Stomach smooth muscle (tissue), 2 donors: ENCODE measurements around the gene USP34.
"Not testable (repeated sequence)": the region's sequence is repeated elsewhere in the genome, so short reads cannot be mapped to it uniquely, and the experiment has no call there.

ENCODE experiments used
- H3K27ac ChIP-seq: one replicate; pipeline ENCODE4 v1.7.0; 2013; ENCODE audit warnings: mild to moderate bottlenecking, low read length, inconsistent platforms
- H3K27me3 ChIP-seq, 2 donors: one replicate each; pipeline ENCODE4 v1.7.0; 2013; ENCODE audit warnings: low read length in 2 of 2; ENCODE audit not compliant: insufficient read depth in 2 of 2, control insufficient read depth in 1 of 2
- H3K36me3 ChIP-seq, 2 donors: one replicate each; pipeline ENCODE4 v1.7.0; 2013; ENCODE audit warnings: low read length in 2 of 2; ENCODE audit not compliant: control insufficient read depth in 2 of 2, insufficient read depth in 2 of 2
- H3K4me1 ChIP-seq: one replicate; pipeline ENCODE4 v1.7.0; 2013; ENCODE audit warnings: low read length; ENCODE audit not compliant: control insufficient read depth, insufficient read depth
- H3K4me3 ChIP-seq, 2 donors: one replicate each; pipeline ENCODE4 v1.7.0; 2013; ENCODE audit warnings: low read length in 2 of 2
- H3K9ac ChIP-seq, 2 donors: one replicate each; pipeline ENCODE4 v1.7.0; 2013; ENCODE audit warnings: low read length in 2 of 2, mild to moderate bottlenecking in 1 of 2
- H3K9me3 ChIP-seq, 2 donors: one replicate each; pipeline ENCODE4 v1.7.0; 2013; ENCODE audit warnings: low read length in 2 of 2; ENCODE audit not compliant: control insufficient read depth in 2 of 2
- donor health status: healthy.
- donor health status: Pancreatic carcinoma.

The USP34 gene

GRCh38 chr2:61476929-61477589 lies 6.2 kb upstream of the USP34 start:
- H3K4me1 ChIP-seq, H3K4me3 ChIP-seq, H3K9me3 ChIP-seq, H3K9ac ChIP-seq, H3K27ac ChIP-seq, H3K27me3 ChIP-seq: not testable (repeated sequence)
- H3K36me3 ChIP-seq = peaks cover 17 to 21% of the 10 kb centered on the region in 2 donors

DNA sequence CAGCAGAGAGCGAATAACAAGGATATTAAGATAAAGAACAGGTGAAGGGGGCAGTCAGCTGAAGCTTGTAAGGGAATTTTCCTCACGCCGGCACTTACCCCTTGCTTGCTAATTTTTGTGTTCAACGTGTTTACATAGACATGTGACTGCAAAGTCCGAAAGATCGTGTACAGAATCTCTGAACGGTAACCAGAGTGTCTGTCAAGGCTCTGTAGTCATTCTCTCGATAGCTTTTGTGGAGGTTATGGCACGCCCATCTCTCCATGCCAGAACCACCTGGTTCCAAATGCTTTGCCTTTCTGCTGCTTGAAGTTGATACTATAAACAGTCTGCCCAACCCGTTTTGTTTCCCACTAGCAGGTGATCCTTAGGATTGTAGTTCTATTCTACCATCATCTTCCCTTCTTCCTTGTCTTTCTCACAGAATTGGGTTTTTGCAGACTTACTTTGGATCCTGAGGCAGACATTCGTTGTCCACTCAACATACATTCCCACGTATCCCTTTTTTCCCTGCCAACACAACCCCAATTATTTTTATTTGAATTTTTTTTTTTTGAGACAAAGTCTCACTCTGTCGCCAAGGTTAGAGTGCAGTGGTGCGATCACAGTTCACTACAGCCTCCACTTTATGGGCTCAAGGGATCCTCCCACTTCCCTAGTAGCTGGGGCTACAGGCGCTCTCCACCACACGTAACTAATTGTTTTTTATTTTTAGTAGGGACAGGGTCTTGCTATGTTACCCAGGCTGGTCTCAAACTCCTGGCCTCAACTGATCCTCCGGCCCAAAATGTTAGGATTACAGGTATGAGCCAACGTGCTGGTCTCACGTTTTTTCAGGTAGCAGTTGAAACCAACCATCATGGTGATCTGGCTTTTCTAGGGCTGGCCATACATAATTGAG lies 1.3 kb upstream of the USP34 start:
- Histone ChIP-seq H3K36me3 (no peaks in the 10 kb centered on the region), H3K9ac (peak overlapping the region; percentile 92 to 98), H3K4me3 (peak overlapping the region; percentile 89 to 95), H3K27ac (peak overlapping the region; percentile 98), H3K4me1 (peaks cover 12% of the 10 kb centered on the region), H3K9me3 (no peaks in the 10 kb centered on the region), H3K27me3 (no peaks in the 10 kb centered on the region)

GRCh38 chr2:61470122-61470951 lies 550 bp downstream of the USP34 start:
- H3K9ac ChIP-seq = peak overlapping the region; percentile 89 to 92
- H3K36me3 ChIP-seq = no peaks in the 10 kb centered on the region
- peak overlapping the region; percentile 82 to 86 for H3K4me3 ChIP-seq
- peaks cover 12% of the 10 kb centered on the region for H3K4me1 ChIP-seq
- no peaks in the 10 kb centered on the region for H3K9me3 ChIP-seq
- no peaks in the 10 kb centered on the region for H3K27me3 ChIP-seq
- H3K27ac ChIP-seq = peak overlapping the region; percentile 76

DNA sequence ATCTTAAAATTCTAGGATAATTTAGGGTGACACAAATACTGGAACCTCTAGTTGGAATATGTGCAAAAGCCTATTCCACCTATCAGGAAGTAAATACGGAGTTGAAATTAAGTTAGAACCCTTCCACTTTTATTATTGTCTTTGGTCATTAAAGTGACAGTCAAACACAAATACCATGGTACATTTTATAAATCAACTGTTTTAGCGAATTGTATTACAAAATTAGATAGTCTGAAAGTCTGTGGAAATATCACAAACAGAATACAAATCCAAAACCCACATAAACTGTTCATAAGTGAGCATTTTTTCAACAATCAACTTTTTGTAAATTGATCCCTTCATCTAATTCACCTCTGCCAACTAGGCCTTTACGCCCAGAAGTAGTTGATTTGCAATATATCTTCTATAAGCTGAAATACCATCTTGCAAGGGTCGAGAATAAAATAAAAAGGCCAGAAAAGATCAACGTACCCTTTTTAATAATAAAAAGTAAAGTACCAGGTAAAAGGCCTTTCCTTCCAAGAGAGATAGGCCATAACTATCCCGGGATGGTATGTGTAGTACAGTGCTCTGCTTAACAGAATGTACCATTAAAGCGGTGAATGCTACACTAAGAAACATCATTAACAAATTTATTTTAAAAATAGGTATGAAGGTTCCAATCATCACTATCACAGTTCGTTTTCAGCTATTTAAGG lies 1.3 kb downstream of the USP34 start:
- Histone ChIP-seq H3K4me1 (peaks cover 12% of the 10 kb centered on the region), H3K9me3 (no peaks in the 10 kb centered on the region)

DNA sequence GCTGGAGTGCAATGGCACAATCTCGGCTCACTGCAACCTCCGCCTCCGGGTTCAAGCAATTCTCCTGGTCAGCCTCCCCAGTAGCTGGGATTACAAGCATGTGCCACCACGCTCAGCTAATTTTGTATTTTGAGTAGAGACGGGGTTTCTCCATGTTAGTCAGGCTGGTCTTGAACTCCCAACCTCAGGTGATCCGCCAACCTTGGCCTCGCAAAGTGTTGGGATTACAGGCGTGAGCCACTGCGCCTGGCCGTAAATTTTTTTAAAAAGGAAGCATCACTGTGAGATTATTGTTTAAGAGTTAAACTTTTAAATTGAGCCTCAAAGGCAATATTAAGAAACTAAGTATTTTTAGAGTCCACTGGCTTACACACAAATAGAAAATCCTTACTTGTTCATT lies 2.7 kb downstream of the USP34 start:
- not testable (repeated sequence) for H3K9ac ChIP-seq, H3K4me3 ChIP-seq, H3K27me3 ChIP-seq, H3K27ac ChIP-seq, H3K36me3 ChIP-seq, H3K9me3 ChIP-seq
- peaks cover 12% of the 10 kb centered on the region for H3K4me1 ChIP-seq

More for the DNA sequence above, 1.3 kb downstream of the USP34 start:
- Histone ChIP-seq H3K9ac (peak overlapping the region; percentile 89 to 92), H3K36me3 (no peaks in the 10 kb centered on the region), H3K27me3 (no peaks in the 10 kb centered on the region), H3K27ac (peak overlapping the region; percentile 76), H3K4me3 (peak overlapping the region; percentile 82 to 86)

DNA sequence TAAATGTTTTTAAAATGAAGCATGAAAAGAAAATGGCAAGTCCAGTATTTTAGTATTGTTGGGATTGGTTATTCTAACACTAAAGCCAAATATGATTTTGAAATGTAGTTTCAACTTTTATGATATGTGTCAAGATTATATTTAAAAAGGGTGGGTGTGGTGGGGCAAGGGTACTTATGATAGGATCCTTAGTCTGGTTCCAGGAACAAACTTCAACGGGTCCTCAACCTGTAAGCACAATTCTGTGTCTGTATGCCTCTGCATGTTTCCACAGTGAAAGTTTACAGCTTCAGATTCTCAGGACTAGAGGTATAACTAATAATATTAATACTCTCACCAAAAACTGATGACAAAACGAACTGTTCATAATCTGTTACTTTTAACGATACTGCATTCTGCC lies 5.8 kb downstream of the USP34 start:
- H3K9me3 ChIP-seq = no peaks in the 10 kb centered on the region
- H3K9ac ChIP-seq = no peak overlapping the region
- H3K36me3 ChIP-seq = no peaks in the 10 kb centered on the region
- no peaks in the 10 kb centered on the region for H3K27me3 ChIP-seq
- H3K4me1 ChIP-seq = peaks cover 12% of the 10 kb centered on the region
- no peak overlapping the region for H3K4me3 ChIP-seq
- no peak overlapping the region for H3K27ac ChIP-seq

- Histone ChIP-seq H3K4me1 (peaks cover 12% of the 10 kb centered on the region), H3K4me3 (no peak overlapping the region), H3K36me3 (no peaks in the 10 kb centered on the region), H3K27me3 (no peaks in the 10 kb centered on the region), H3K9ac (no peak overlapping the region), H3K9me3 (no peaks in the 10 kb centered on the region), H3K27ac (no peak overlapping the region)
These were observed 7.0 kb downstream of the USP34 start for GRCh38 chr2:61463769-61464475.

DNA sequence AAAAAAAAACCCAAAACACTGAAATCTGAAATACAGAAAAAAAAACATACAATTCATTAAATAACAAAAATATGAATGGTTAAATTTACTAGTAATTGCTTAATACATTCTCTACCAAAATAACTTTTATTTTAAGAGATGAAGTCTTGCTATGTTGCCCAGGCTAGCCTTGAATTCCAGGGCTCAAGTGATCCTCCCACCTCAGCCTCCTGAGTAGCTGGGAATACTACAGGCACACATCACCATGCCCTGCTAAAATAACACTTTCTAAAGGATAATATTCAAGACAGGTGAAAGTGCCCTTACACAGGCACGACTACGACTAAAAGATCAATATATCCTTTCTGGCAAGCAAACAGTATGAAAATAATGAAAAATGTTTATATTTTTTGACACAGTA lies 9.5 kb downstream of the USP34 start:
- H3K4me1 ChIP-seq = peaks cover 9% of the 10 kb centered on the region
- H3K4me3 ChIP-seq = no peak overlapping the region

GRCh38 chr2:61460163-61460562 lies 10.7 kb downstream of the USP34 start:
- Histone ChIP-seq H3K9ac (no peak overlapping the region), H3K36me3 (no peaks in the 10 kb centered on the region), H3K27ac (no peak overlapping the region), H3K27me3 (no peaks in the 10 kb centered on the region), H3K4me1 (peaks cover 9% of the 10 kb centered on the region), H3K4me3 (no peak overlapping the region), H3K9me3 (no peaks in the 10 kb centered on the region)

More for the DNA sequence above, 9.5 kb downstream of the USP34 start:
- no peaks in the 10 kb centered on the region for H3K9me3 ChIP-seq
- no peak overlapping the region for H3K27ac ChIP-seq
- no peaks in the 10 kb centered on the region for H3K36me3 ChIP-seq
- H3K27me3 ChIP-seq = no peaks in the 10 kb centered on the region
- H3K9ac ChIP-seq = no peak overlapping the region
